Mucosa of descending colon (tissue), 3 donors: ENCODE data around the gene TNRC6C. TPM values are rescaled to one million over a fixed set of nuclear protein-coding genes. Genes with fewer than 3 reads are reported as not detected.

Experiments used
- ATAC-seq: fragments of 200-7000 bp; cut with Tn5 transposase; one replicate; pipeline ENCODE4 v1.9.1; 2020; ENCODE audit warnings: mild to moderate bottlenecking, moderate library complexity
- DNase-seq, 3 donors: peaks; one replicate each; pipeline ENCODE4 v3.0.0-alpha.2; 2020
- H3K36me3 ChIP-seq: fragments of 200-600 bp; one replicate; pipeline ENCODE4 v1.8.0; 2021; ENCODE audit warnings: low read depth, mild to moderate bottlenecking
- H3K4me1 ChIP-seq: fragments of 200-600 bp; one replicate; pipeline ENCODE4 v1.8.0; 2021; ENCODE audit warnings: low read depth, mild to moderate bottlenecking
- H3K4me3 ChIP-seq: fragments of 200-600 bp; one replicate; pipeline ENCODE4 v1.8.0; 2021; ENCODE audit warnings: mild to moderate bottlenecking
- H3K9me3 ChIP-seq: fragments of 200-600 bp; one replicate; pipeline ENCODE4 v1.8.0; 2021; ENCODE audit warnings: mild to moderate bottlenecking
- CTCF ChIP-seq: fragments of 200-600 bp; IDR thresholded peaks from one replicate; pipeline ENCODE4 v1.8.0; 2022; ENCODE audit warnings: antibody characterized with exemption, mild to moderate bottlenecking
- intact Hi-C, 2 donors: fragments of 100-400 bp; cut with DNase I in 1 of 2; cut with micrococcal nuclease in 1 of 2; formaldehyde crosslinking; loops; one replicate each; pipeline versions ENCODE4 v1.11.0 to v1.11.1; 2022; cut with DNase I, micrococcal nuclease
- total RNA-seq, 3 donors: library from RNA; stranded (reverse); fragmentation: NEBNext Ultra II Directional in 2 of 3; extraction: Animal tissue kit (Norgen Biotek cat#: 25700) in 2 of 3; gene quantifications; one replicate each; pipeline versions ENCODE4 v1.2.1 to v1.2.4, GENCODE V29; 2021 to 2023
- donor health status: DM: no; HTN: no; CAD: no; lungs with moderate emphysema.
- donor health status: DM: no; HTN: no; CAD: no.
- donor health status: DM: no; HTN: yes; CAD: no.

TNRC6C gene
- total RNA-seq, 3 donors from 2014 or later = 13.7 to 32.6 (median 20.7) TPM

GRCh38 chr17:78086740-78087139, 128.2 kb downstream of the TNRC6C start:
- no peak for TF ChIP-seq CTCF
- H3K4me3 ChIP-seq = no peak overlapping the region
- H3K36me3 ChIP-seq = no peaks in the 10 kb centered on the region
- no peak for DNase-seq
- intact Hi-C loops = no loop called here
- no peaks in the 10 kb centered on the region for H3K9me3 ChIP-seq
- ATAC-seq = no peak
- no peaks in the 10 kb centered on the region for H3K4me1 ChIP-seq

DNA sequence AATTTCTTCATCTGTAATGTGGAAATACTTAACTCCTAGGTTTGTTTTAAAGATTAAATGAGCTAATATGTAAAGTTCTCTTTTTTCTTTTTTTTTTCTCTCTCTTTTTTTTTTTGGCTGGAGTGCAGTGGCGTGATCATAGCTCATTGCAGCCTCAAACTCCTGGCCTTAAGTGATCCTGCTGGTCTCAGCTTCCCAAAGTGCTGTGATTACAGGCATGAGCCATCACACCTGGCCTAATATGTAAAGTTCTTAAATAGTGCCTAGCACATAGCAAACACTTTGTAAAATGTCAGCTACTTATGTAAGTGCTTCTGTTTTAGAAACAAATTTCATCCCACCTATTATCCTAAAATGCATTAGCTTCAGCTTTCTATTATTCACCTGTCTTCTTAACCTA, 130.0 kb downstream of the TNRC6C start:
- Histone ChIP-seq H3K36me3 (no peaks in the 10 kb centered on the region), H3K4me3 (no peak overlapping the region), H3K9me3 (no peaks in the 10 kb centered on the region), H3K4me1 (no peaks in the 10 kb centered on the region)
- ATAC-seq (no peak), DNase-seq (no peak)
- TF ChIP-seq CTCF = no peak
- intact Hi-C loops = no loop called here

DNA sequence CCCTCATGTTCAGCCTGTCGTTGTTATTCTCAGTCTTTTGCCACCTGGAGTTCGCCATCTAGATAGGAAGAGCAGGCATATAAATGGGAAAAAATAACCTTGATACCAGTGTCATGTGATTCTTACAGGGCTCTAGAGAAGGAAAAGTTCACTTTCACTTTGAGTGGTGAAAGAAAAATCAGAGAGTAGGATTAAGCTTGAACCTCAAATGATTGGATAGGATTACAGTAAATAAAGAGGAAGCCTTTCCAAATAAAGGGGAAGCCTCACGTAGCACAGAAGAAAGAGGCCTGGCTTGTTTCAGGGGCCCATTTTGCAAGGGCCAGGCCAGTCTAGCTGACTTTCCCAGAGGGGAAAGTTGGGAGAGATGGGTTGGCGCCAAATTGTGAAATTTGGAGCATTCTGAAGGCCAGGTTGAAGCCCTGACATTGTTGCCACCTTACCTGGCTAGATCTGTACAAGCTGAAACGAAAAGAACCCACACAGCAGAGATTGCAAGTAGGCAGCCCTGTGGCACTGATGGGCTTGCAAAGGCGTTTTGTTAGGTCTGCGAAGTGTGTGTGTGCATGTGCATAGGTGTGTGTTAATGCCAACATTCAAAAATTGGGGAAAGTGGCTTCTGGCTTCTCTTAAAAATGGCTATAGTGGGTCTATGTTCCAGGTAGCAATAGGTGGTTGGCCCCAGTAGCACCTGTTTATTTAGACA, 131.2 kb downstream of the TNRC6C start:
- DNase-seq = no peak
- no peaks in the 10 kb centered on the region for H3K36me3 ChIP-seq
- intact Hi-C loops = no loop called here

GRCh38 chr17:78092794-78093324, 134.4 kb downstream of the TNRC6C start:
- Histone ChIP-seq H3K4me1 (no peaks in the 10 kb centered on the region), H3K4me3 (no peak overlapping the region), H3K36me3 (no peaks in the 10 kb centered on the region), H3K9me3 (no peaks in the 10 kb centered on the region)
- no peak for ATAC-seq
- no peak for TF ChIP-seq CTCF
- no peak for DNase-seq
- intact Hi-C loops = no loop called here

More for the DNA sequence above, 131.2 kb downstream of the TNRC6C start:
- Histone ChIP-seq H3K4me3 (no peak overlapping the region), H3K4me1 (no peaks in the 10 kb centered on the region), H3K9me3 (no peaks in the 10 kb centered on the region)
- no peak for TF ChIP-seq CTCF
- no peak for ATAC-seq

DNA sequence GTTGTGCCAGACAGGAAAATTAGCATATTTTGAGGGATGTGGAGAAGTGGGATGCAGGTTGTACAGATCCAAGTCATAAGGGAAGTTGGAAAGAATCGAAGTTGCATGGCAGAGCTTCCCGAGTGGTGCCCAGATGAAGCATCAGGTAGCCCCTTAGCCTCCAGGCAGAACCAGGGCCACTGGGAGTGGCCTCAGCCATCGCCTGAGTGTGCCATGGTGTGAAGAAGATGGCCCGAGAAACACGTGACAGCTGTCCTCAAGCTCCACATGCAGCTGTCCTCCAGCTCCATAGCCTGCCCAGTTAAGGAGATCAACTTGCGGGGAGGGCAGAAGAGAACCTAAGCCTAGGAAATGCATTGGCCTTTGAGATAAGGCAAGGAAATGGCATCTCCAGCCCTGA, 136.5 kb downstream of the TNRC6C start:
- intact Hi-C loops = no loop called here
- no peak for ATAC-seq
- no peaks in the 10 kb centered on the region for H3K9me3 ChIP-seq
- no peaks in the 10 kb centered on the region for H3K36me3 ChIP-seq
- no peak for DNase-seq
- no peak for TF ChIP-seq CTCF
- H3K4me3 ChIP-seq = no peak overlapping the region
- H3K4me1 ChIP-seq = no peaks in the 10 kb centered on the region
